H1 (cell line): ENCODE results near the gene THAP7. TPM values are rescaled to one million over a fixed set of nuclear protein-coding genes. Genes with fewer than 3 reads are reported as not detected.

Experiments
- CTCF ChIA-PET: fragments of 300-600 bp; sonication (Branson Sonifier 250); formaldehyde crosslinking; loops from one replicate; lab custom pipeline; 2021; ENCODE audit not compliant: partially characterized antibody; lab: Charles Lee
- POLR2A ChIA-PET: fragments of 300-600 bp; sonication (Branson Sonifier 250); formaldehyde crosslinking; loops from one replicate; lab custom pipeline; 2021; ENCODE audit warnings: inconsistent platforms; ENCODE audit not compliant: partially characterized antibody; lab: Charles Lee
- DNase-seq, 2 experiments: peaks; one replicate each; pipeline versions ENCODE4 v3.0.0 to v3.0.0-alpha.2; 2010 to 2022; ENCODE audit warnings: low spot score in 2 of 2, low read depth in 1 of 2, mixed read lengths in 1 of 2
- FAIRE-seq: peaks from 2 replicates; lab custom pipeline; 2011; peaks lifted over from hg19 to GRCh38; lab: Jason Lieb, UNC
- H2AFZ ChIP-seq: 2 replicates; pipeline ENCODE4 v1.8.1; 2012; ENCODE audit warnings: low read length, inconsistent platforms
- H2AK5ac ChIP-seq: 2 replicates; pipeline ENCODE4 v1.6.1; 2013; ENCODE audit warnings: low read depth, low read length
- H2BK120ac ChIP-seq: replicated peaks from 2 replicates; pipeline ENCODE3; 2013; ENCODE audit warnings: low read depth, low read length, inconsistent platforms
- H2BK12ac ChIP-seq: 2 replicates; pipeline ENCODE4 v1.6.1; 2013; ENCODE audit warnings: low read depth, low read length
- H2BK15ac ChIP-seq: 2 replicates; pipeline ENCODE4 v1.6.1; 2013; ENCODE audit warnings: low read length
- H2BK20ac ChIP-seq: 2 replicates; pipeline ENCODE4 v1.6.1; 2013; ENCODE audit warnings: low read length
- H2BK5ac ChIP-seq: 2 replicates; pipeline ENCODE4 v1.6.1; 2013; ENCODE audit warnings: low read depth, low read length
- H3K14ac ChIP-seq: 2 replicates; pipeline ENCODE4 v1.6.1; 2013; ENCODE audit warnings: inconsistent platforms; ENCODE audit not compliant: insufficient read length
- H3K18ac ChIP-seq: 2 replicates; pipeline ENCODE4 v1.6.1; 2013; ENCODE audit warnings: low read length; ENCODE audit errors: extremely low read depth
- H3K23ac ChIP-seq: 2 replicates; pipeline ENCODE4 v1.6.1; 2013; ENCODE audit warnings: inconsistent platforms; ENCODE audit not compliant: insufficient read length
- H3K23me2 ChIP-seq: 2 replicates; pipeline ENCODE4 v1.6.1; 2013; ENCODE audit warnings: low read depth, low read length
- H3K27ac ChIP-seq: 2 replicates; pipeline ENCODE4 v1.6.1; 2011; ENCODE audit warnings: low read depth, low read length, inconsistent platforms
- H3K27me3 ChIP-seq, 4 experiments: replicated peaks in 1 of 4; 1 replicate in 1 of 4; 2 replicates in 3 of 4; pipeline versions ENCODE4 v1.6.1 to v1.8.1; 2011 to 2013; ENCODE audit warnings: low read length in 3 of 4, mild to moderate bottlenecking in 3 of 4, inconsistent platforms in 2 of 4, mixed read lengths in 2 of 4, moderate library complexity in 1 of 4; ENCODE audit not compliant: control insufficient read depth in 3 of 4, insufficient read depth in 3 of 4; ENCODE audit errors: extremely low read depth in 1 of 4
- H3K36me3 ChIP-seq, 4 experiments: 2 replicates each; pipeline versions ENCODE4 v1.6.1 to v1.8.1; 2011 to 2013; ENCODE audit warnings: mild to moderate bottlenecking in 4 of 4, low read length in 3 of 4, moderate library complexity in 2 of 4, control low read depth in 1 of 4, inconsistent platforms in 1 of 4; ENCODE audit not compliant: insufficient read depth in 4 of 4, control insufficient read depth in 2 of 4
- H3K4ac ChIP-seq: replicated peaks from 2 replicates; pipeline ENCODE3; 2013; ENCODE audit warnings: low read length, low read depth, mixed read lengths, inconsistent platforms; ENCODE audit not compliant: insufficient read length
- H3K4me1 ChIP-seq, 4 experiments: replicated peaks in 1 of 4; 1 replicate in 1 of 4; 2 replicates in 3 of 4; pipeline versions ENCODE4 v1.6.1 to v1.8.1; 2011 to 2013; ENCODE audit warnings: low read length in 3 of 4, inconsistent platforms in 2 of 4, mixed read lengths in 1 of 4; ENCODE audit not compliant: insufficient read depth in 4 of 4, control insufficient read depth in 3 of 4
- H3K4me2 ChIP-seq, 2 experiments: 2 replicates each; pipeline versions ENCODE4 v1.6.1 to v1.8.1; 2011 to 2013; ENCODE audit warnings: low read depth in 2 of 2, low read length in 2 of 2, control low read depth in 1 of 2, inconsistent platforms in 1 of 2, mild to moderate bottlenecking in 1 of 2; ENCODE audit not compliant: insufficient read depth in 1 of 2
- H3K4me3 ChIP-seq, 4 experiments: fragments of 200-600, 300-600 bp in 1 of 4; sonication (generic), shearing (Covaris generic), sonication (Bioruptor Twin) in 1 of 4; 2 replicates each; pipeline versions ENCODE4 v1.5.1 to v1.8.1; 2011 to 2016; ENCODE audit warnings: low read length in 4 of 4, low read depth in 3 of 4, control low read depth in 2 of 4, inconsistent platforms in 2 of 4, mild to moderate bottlenecking in 2 of 4, mixed read lengths in 1 of 4, moderate library complexity in 1 of 4; ENCODE audit not compliant: insufficient read depth in 2 of 4; ENCODE audit errors: extremely low read depth in 1 of 4
- H3K56ac ChIP-seq: replicated peaks from 2 replicates; pipeline ENCODE3; 2013; ENCODE audit warnings: low read depth, mild to moderate bottlenecking, mixed read lengths, low read length, inconsistent platforms; ENCODE audit not compliant: insufficient read length
- H3K79me1 ChIP-seq: 2 replicates; pipeline ENCODE4 v1.6.1; 2013; ENCODE audit warnings: low read depth, low read length, control low read depth
- H3K79me2 ChIP-seq, 2 experiments: 2 replicates each; pipeline versions ENCODE4 v1.6.1 to v1.8.1; 2012 to 2013; ENCODE audit warnings: low read length in 2 of 2, mild to moderate bottlenecking in 2 of 2, inconsistent platforms in 1 of 2; ENCODE audit not compliant: insufficient read depth in 2 of 2, control insufficient read depth in 1 of 2
- H3K9ac ChIP-seq, 4 experiments: replicated peaks in 1 of 4; 1 replicate in 1 of 4; 2 replicates in 3 of 4; pipeline versions ENCODE4 v1.6.1 to v1.8.1; 2011 to 2013; ENCODE audit warnings: low read depth in 3 of 4, low read length in 3 of 4, control low read depth in 2 of 4, mild to moderate bottlenecking in 2 of 4, moderate library complexity in 2 of 4, inconsistent platforms in 1 of 4; ENCODE audit errors: extremely low read depth in 1 of 4
- H3K9me3 ChIP-seq, 2 experiments: 2 replicates each; pipeline versions ENCODE4 v1.6.1 to v1.8.1; 2012 to 2013; ENCODE audit warnings: mild to moderate bottlenecking in 2 of 2, moderate library complexity in 2 of 2, control low read depth in 1 of 2, inconsistent platforms in 1 of 2, low read depth in 1 of 2, low read length in 1 of 2, mixed read lengths in 1 of 2; ENCODE audit not compliant: insufficient read depth in 2 of 2
- H4K20me1 ChIP-seq, 2 experiments: replicated peaks in 1 of 2; 2 replicates each; pipeline versions ENCODE3 to v1.8.1; 2011 to 2013; ENCODE audit warnings: inconsistent platforms in 2 of 2, low read length in 2 of 2, mild to moderate bottlenecking in 1 of 2; ENCODE audit not compliant: insufficient read depth in 2 of 2, control insufficient read depth in 1 of 2
- H4K5ac ChIP-seq: 2 replicates; pipeline ENCODE4 v1.6.1; 2013; ENCODE audit warnings: low read length, low read depth, mixed read lengths, inconsistent platforms; ENCODE audit not compliant: insufficient read length
- H4K8ac ChIP-seq: 2 replicates; pipeline ENCODE4 v1.8.0; 2013; ENCODE audit warnings: mild to moderate bottlenecking, moderate library complexity, low read length, inconsistent platforms; ENCODE audit not compliant: insufficient read depth; ENCODE audit errors: extremely low read depth
- H4K91ac ChIP-seq: replicated peaks from 2 replicates; pipeline ENCODE3; 2013; ENCODE audit warnings: low read length, mixed read lengths, inconsistent platforms; ENCODE audit not compliant: insufficient read length
- CTBP2 ChIP-seq: IDR thresholded peaks from 2 replicates; pipeline ENCODE4 v1.7.0; 2011; ENCODE audit warnings: borderline replicate concordance, mild to moderate bottlenecking, moderate library complexity, mixed read lengths, low read length; ENCODE audit not compliant: insufficient read depth, insufficient read length
- EGR1 ChIP-seq: IDR thresholded peaks from 2 replicates; pipeline ENCODE4 v1.6.1; 2011; ENCODE audit warnings: low read depth, low read length, borderline replicate concordance
- POU5F1 ChIP-seq: IDR thresholded peaks from 2 replicates; pipeline ENCODE4 v1.6.1; 2011; ENCODE audit warnings: low read depth, mild to moderate bottlenecking, low read length, moderate library complexity
- RAD21 ChIP-seq, 2 experiments: IDR thresholded peaks in 1 of 2; conservative IDR thresholded peaks in 1 of 2; 2 replicates each; pipeline ENCODE4 v1.6.1; 2011; ENCODE audit warnings: low read depth in 2 of 2, low read length in 2 of 2, improper control_type of control experiment in 1 of 2, inconsistent platforms in 1 of 2, mild to moderate bottlenecking in 1 of 2, moderate library complexity in 1 of 2
- SAP30 ChIP-seq: fragments of 300-600 bp; sonication (generic); IDR thresholded peaks from 2 replicates; pipeline ENCODE4 v1.7.1; 2012; ENCODE audit warnings: low read length, moderate library complexity, mild to moderate bottlenecking, inconsistent platforms; ENCODE audit not compliant: insufficient read depth, insufficient replicate concordance
- WGBS, 2 experiments: shearing (Covaris generic) in 1 of 2; methylation state at CpG; one replicate each; pipeline versions ENCODE4 v1.1.6 to v1.1.7; 2013 to 2015; ENCODE audit warnings: low lambda C conversion rate in 2 of 2, mixed read lengths in 2 of 2, inconsistent platforms in 1 of 2, low coverage in 1 of 2, missing lambda C conversion rate in 1 of 2; ENCODE audit not compliant: insufficient replicate concordance in 2 of 2, insufficient coverage in 1 of 2, insufficient read length in 1 of 2; ENCODE audit errors: extremely low coverage in 1 of 2, missing lambda C conversion rate in 1 of 2; 5-methylcytosine and 5-hydroxymethylcytosine counted together
- polyA plus RNA-seq, 7 experiments: library from polyadenylated mRNA; depleted of rRNA in 3 of 7; stranded (reverse) in 5 of 7; unstranded in 2 of 7; fragments of >200 nt in 5 of 7; fragments of 200-250 nt in 2 of 7; gene quantifications; 1 replicate in 5 of 7; 2 replicates in 1 of 7; 4 replicates in 1 of 7; pipeline versions ENCODE4 v1.2.1 to v1.2.3, GENCODE V29; 2011 to 2013; ENCODE audit warnings: missing spikeins in 2 of 7, mixed read lengths in 2 of 7
- total RNA-seq: library from RNA; stranded (reverse); fragmentation: NEBNext Ultra II Directional; extraction: Animal tissue kit (Norgen Biotek cat#: 25700); gene quantifications from 2 replicates; pipeline ENCODE4 v1.2.1, GENCODE V29; 2021

THAP7 gene
- total and polyA plus RNA-seq, 2 of the 8 experiments (the other 6 are each of a cell fraction or from before 2014, with no cell fraction given), result 16.9 to 32.5 TPM

DNA sequence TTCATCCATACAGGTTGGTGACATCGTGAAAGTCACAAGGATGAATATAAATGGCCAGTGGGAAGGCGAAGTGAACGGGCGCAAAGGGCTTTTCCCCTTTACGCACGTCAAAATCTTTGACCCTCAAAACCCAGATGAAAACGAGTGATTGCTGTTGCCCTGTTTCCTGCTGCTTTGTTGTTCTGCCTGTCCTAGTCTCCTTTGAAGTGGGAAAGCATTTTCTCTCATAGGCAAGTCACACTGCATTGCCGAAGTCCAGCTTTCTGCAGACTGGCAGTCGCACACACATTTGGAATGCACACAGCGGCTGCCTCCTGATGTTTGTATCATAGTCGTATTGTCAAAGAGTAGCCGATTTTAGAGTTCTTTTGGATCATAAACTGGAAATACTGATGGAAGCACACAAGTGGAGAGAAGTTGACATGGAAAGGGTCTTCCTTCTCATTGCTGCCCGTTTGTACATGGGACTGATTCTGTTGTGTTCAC lies 52.2 kb downstream of the THAP7 start:
- TF ChIP-seq EGR1, result no peak
- no peak for TF ChIP-seq CTBP2
- TF ChIP-seq SAP30, result no peak
- no peak for TF ChIP-seq RAD21 (IDR thresholded peaks at IDR 0.05 in 1 of 2, conservative IDR thresholded peaks at IDR 0.05 in 1 of 2; ENCODE audit: low read depth in 2 of 2, low read length in 2 of 2)
- TF ChIP-seq POU5F1, result no peak

More for the DNA sequence above, 52.2 kb downstream of the THAP7 start:
- Histone ChIP-seq H3K4me2 (no peak overlapping the region), H2BK5ac (no peak overlapping the region), H3K9me3 (no peaks in the 10 kb centered on the region), H3K56ac (no peak overlapping the region), H2BK120ac (no peak overlapping the region), H3K18ac (no peak overlapping the region), H2BK12ac (no peak overlapping the region), H3K14ac (no peak overlapping the region), H4K91ac (no peak overlapping the region), H2AK5ac (no peak overlapping the region), H3K9ac (no peak overlapping the region), H4K5ac (no peak overlapping the region), H2BK15ac (no peak overlapping the region), H3K79me2 (peaks cover 6 to 76% of the 10 kb centered on the region in 2 experiments), H2BK20ac (no peak overlapping the region), H3K4ac (no peak overlapping the region), H3K4me3 (no peak overlapping the region), H3K36me3 (peaks cover 8 to 40% (median 28%) of the 10 kb centered on the region in 4 experiments; a peak in 7 of 8 replicates), H3K4me1 (no peaks in the 10 kb centered on the region), H3K27ac (no peak overlapping the region), H3K79me1 (peaks cover 19% of the 10 kb centered on the region), H2AFZ (no peak overlapping the region), H3K23ac (no peak overlapping the region), H4K8ac (no peak overlapping the region), H3K27me3 (no peaks in the 10 kb centered on the region), H3K23me2 (no peaks in the 10 kb centered on the region), H4K20me1 (peaks cover 27 to 46% of the 10 kb centered on the region in 2 experiments)
- FAIRE-seq, result no peak
- ChIA-PET CTCF (interaction anchor here (1.1 to 2.8 kb wide), 2 partner anchors 64 to 78 kb away, joined by 3 to 8 read pairs; no protein-coding TSS in a partner anchor), POLR2A (interaction anchor here (1.1 kb wide), 1 partner anchor 75 kb away, joined by 3 read pairs; no protein-coding TSS in a partner anchor)
- 93% methylated on average over 13 of the region's 13 CpGs; no CpG with 5 or more reads in 1 of the 2 experiments for whole genome bisulfite sequencing, 2 experiments
- no peak for DNase-seq
